GM23338 (cell line): ENCODE results near the gene SMAD3. TPM values are rescaled to one million over a fixed set of nuclear protein-coding genes. Genes with fewer than 3 reads are reported as not detected.

Experiments used
- ATAC-seq: fragments of 200-7000 bp; cut with Tn5 transposase; 3 replicates; pipeline ENCODE4 v1.9.1; 2020
- DNase-seq: peaks from one replicate; pipeline ENCODE4 v3.0.0-alpha.2; 2015; ENCODE audit warnings: low spot score
- H2AFZ ChIP-seq: fragments of 200-600 bp; sonication (generic); 2 replicates; pipeline ENCODE4 v1.8.0; 2016; ENCODE audit warnings: antibody characterized with exemption, mild to moderate bottlenecking, moderate library complexity
- H3F3A ChIP-seq: fragments of 200-600 bp; sonication (generic); replicated peaks from 2 replicates; pipeline ENCODE4 v1.8.0; 2017; ENCODE audit warnings: antibody characterized with exemption, mixed run types, low read depth
- H3K27ac ChIP-seq: fragments of 200-600 bp; sonication (generic); 2 replicates; pipeline ENCODE4 v1.6.1; 2016; ENCODE audit warnings: low read depth
- H3K27me3 ChIP-seq: fragments of 200-600 bp; sonication (generic); 2 replicates; pipeline ENCODE4 v1.8.0; 2016; ENCODE audit warnings: mild to moderate bottlenecking, mixed run types, moderate library complexity; ENCODE audit not compliant: insufficient read depth
- H3K36me3 ChIP-seq: fragments of 200-600 bp; sonication (generic); 2 replicates; pipeline ENCODE4 v1.8.0; 2016; ENCODE audit warnings: mild to moderate bottlenecking; ENCODE audit not compliant: insufficient read depth
- H3K4me1 ChIP-seq: fragments of 200-600 bp; sonication (generic); 2 replicates; pipeline ENCODE4 v1.8.0; 2016; ENCODE audit warnings: mild to moderate bottlenecking, moderate library complexity; ENCODE audit not compliant: insufficient read depth
- H3K4me2 ChIP-seq: fragments of 200-600 bp; sonication (generic); 2 replicates; pipeline ENCODE4 v1.7.1; 2017; ENCODE audit warnings: mixed run types
- H3K4me3 ChIP-seq: fragments of 200-600 bp; sonication (generic); 2 replicates; pipeline ENCODE4 v1.6.1; 2016; ENCODE audit warnings: mixed run types
- H3K79me2 ChIP-seq: fragments of 200-600 bp; sonication (generic); replicated peaks from 2 replicates; pipeline ENCODE4 v1.8.0; 2017; ENCODE audit warnings: mild to moderate bottlenecking; ENCODE audit not compliant: insufficient read depth
- H3K9me2 ChIP-seq: fragments of 200-600 bp; sonication (generic); 2 replicates; pipeline ENCODE4 v1.8.0; 2017; ENCODE audit not compliant: insufficient read depth
- H4K20me1 ChIP-seq: fragments of 200-600 bp; sonication (generic); replicated peaks from 2 replicates; pipeline ENCODE4 v1.8.0; 2017; ENCODE audit warnings: mild to moderate bottlenecking; ENCODE audit not compliant: insufficient read depth
- H3K27ac Mint-ChIP-seq: 2 replicates; pipeline ENCODE4 v1.8.0; 2020; ENCODE audit warnings: inconsistent platforms, mild to moderate bottlenecking, moderate library complexity, mixed read lengths
- H3K27me3 Mint-ChIP-seq: 3 replicates; pipeline ENCODE4 v1.8.0; 2022; ENCODE audit warnings: low read depth, mild to moderate bottlenecking, moderate library complexity, mixed read lengths, inconsistent platforms; ENCODE audit not compliant: insufficient read depth, poor library complexity
- H3K36me3 Mint-ChIP-seq: 3 replicates; pipeline ENCODE4 v1.8.0; 2021; ENCODE audit warnings: low read depth, mild to moderate bottlenecking, inconsistent platforms, moderate library complexity, mixed read lengths
- H3K4me1 Mint-ChIP-seq: 3 replicates; pipeline ENCODE4 v1.8.0; 2020; ENCODE audit warnings: mild to moderate bottlenecking, inconsistent platforms, mixed read lengths
- H3K4me3 Mint-ChIP-seq: 3 replicates; pipeline ENCODE4 v1.8.0; 2021; ENCODE audit warnings: moderate library complexity, mild to moderate bottlenecking, inconsistent platforms, mixed read lengths
- H3K9me3 Mint-ChIP-seq: 3 replicates; pipeline ENCODE4 v1.8.0; 2020; ENCODE audit warnings: moderate library complexity, mild to moderate bottlenecking, inconsistent platforms, mixed read lengths
- CREB1 ChIP-seq: fragments of 250-450 bp; sonication (Bioruptor Pico); IDR thresholded peaks from 2 replicates; pipeline ENCODE4 v1.5.0; 2020; ENCODE audit warnings: low read depth, mild to moderate bottlenecking, moderate library complexity
- EZH2 ChIP-seq: fragments of 200-600 bp; sonication (generic); IDR thresholded peaks from one replicate; pipeline ENCODE4 v1.8.0; 2017; ENCODE audit warnings: antibody characterized with exemption, mild to moderate bottlenecking, low read depth; ENCODE audit not compliant: unreplicated experiment
- EZH2phosphoT487 ChIP-seq: fragments of 200-600 bp; sonication (generic); IDR thresholded peaks from one replicate; pipeline ENCODE4 v1.8.1; 2018; ENCODE audit warnings: antibody characterized with exemption; ENCODE audit not compliant: unreplicated experiment
- JUNB ChIP-seq: IDR thresholded peaks from one replicate; pipeline ENCODE4 v1.6.1; 2016; ENCODE audit warnings: antibody characterized with exemption; ENCODE audit not compliant: unreplicated experiment
- NANOG ChIP-seq: IDR thresholded peaks from 2 replicates; pipeline ENCODE4 v1.6.1; 2016; ENCODE audit warnings: antibody characterized with exemption, borderline replicate concordance
- POLR2AphosphoS5 ChIP-seq: IDR thresholded peaks from 2 replicates; pipeline ENCODE4 v1.6.1; 2016; ENCODE audit warnings: antibody characterized with exemption, low read depth
- STAT1 ChIP-seq: IDR thresholded peaks from one replicate; pipeline ENCODE4 v1.6.1; 2016; ENCODE audit warnings: antibody characterized with exemption; ENCODE audit not compliant: unreplicated experiment
- ZNF114 ChIP-seq: fragments of 250-450 bp; sonication (Bioruptor Pico); IDR thresholded peaks from 2 replicates; pipeline ENCODE4 v1.5.0; 2020; ENCODE audit warnings: mild to moderate bottlenecking, moderate library complexity
- ZNF331 ChIP-seq: fragments of 250-450 bp; sonication (Bioruptor Pico); IDR thresholded peaks from 2 replicates; pipeline ENCODE4 v1.5.0; 2020; ENCODE audit warnings: low read depth, mild to moderate bottlenecking, moderate library complexity
- polyA plus RNA-seq: library from polyadenylated mRNA; unstranded; fragments of >200 nt; fragmentation: Nextera tagmentation; extraction: Ambion mirVana; gene quantifications from 2 replicates; pipeline ENCODE4 v1.2.1, GENCODE V29; 2016
- total RNA-seq: library from RNA; depleted of rRNA; stranded (reverse); fragments of >200 nt; shearing (Covaris generic); gene quantifications from 2 replicates; pipeline ENCODE4 v1.2.3, GENCODE V29; 2014
- TF ChIP-seq, protein P1 (sequence below): fragments of 250-450 bp; sonication (Bioruptor Pico); IDR thresholded peaks from 2 replicates; pipeline ENCODE4 v1.5.0; 2020; ENCODE audit warnings: mild to moderate bottlenecking, moderate library complexity
- TF ChIP-seq, protein P2 (sequence below), 2 experiments: fragments of 200-600 bp in 1 of 2; sonication (generic) in 1 of 2; conservative IDR thresholded peaks; 2 replicates each; pipeline versions ENCODE4 v1.5.1 to v1.6.1; 2016 to 2017; ENCODE audit warnings: antibody characterized with exemption in 2 of 2, low read depth in 2 of 2, mild to moderate bottlenecking in 2 of 2, moderate library complexity in 1 of 2
- TF ChIP-seq, protein P3 (sequence below): IDR thresholded peaks from 2 replicates; pipeline ENCODE4 v1.6.1; 2016; ENCODE audit warnings: antibody characterized with exemption
- TF ChIP-seq, protein P4 (sequence below): IDR thresholded peaks from one replicate; pipeline ENCODE4 v1.6.1; 2018; ENCODE audit warnings: antibody characterized with exemption; ENCODE audit not compliant: unreplicated experiment

SMAD3 gene
- total and polyA plus RNA-seq, 2 experiments from 2014 or later, result 4.9 to 11.6 TPM

DNA sequence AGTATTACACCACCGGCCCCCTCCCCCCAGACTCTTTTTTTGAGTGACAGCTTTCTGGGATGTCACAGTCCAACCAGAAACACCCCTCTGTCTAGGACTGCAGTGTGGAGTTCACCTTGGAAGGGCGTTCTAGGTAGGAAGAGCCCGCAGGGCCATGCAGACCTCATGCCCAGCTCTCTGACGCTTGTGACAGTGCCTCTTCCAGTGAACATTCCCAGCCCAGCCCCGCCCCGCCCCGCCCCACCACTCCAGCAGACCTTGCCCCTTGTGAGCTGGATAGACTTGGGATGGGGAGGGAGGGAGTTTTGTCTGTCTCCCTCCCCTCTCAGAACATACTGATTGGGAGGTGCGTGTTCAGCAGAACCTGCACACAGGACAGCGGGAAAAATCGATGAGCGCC is 125.4 kb downstream of the SMAD3 start:
- ATAC-seq, result no peak
- no peak overlapping the region for H3K4me3 Mint-ChIP-seq
- H3K27ac Mint-ChIP-seq, result no peak overlapping the region
- H3K27me3 Mint-ChIP-seq, result no peaks in the 10 kb centered on the region
- Histone ChIP-seq H3K27me3 (no peaks in the 10 kb centered on the region), H3F3A (no peaks in the 10 kb centered on the region), H3K4me2 (no peak overlapping the region), H4K20me1 (no peaks in the 10 kb centered on the region), H3K4me1 (no peaks in the 10 kb centered on the region), H3K9me2 (no peaks in the 10 kb centered on the region), H2AFZ (no peak overlapping the region), H3K4me3 (no peak overlapping the region), H3K36me3 (no peaks in the 10 kb centered on the region), H3K79me2 (no peaks in the 10 kb centered on the region), H3K27ac (no peak overlapping the region)
- no peak for DNase-seq
- TF ChIP-seq, protein P1, sequence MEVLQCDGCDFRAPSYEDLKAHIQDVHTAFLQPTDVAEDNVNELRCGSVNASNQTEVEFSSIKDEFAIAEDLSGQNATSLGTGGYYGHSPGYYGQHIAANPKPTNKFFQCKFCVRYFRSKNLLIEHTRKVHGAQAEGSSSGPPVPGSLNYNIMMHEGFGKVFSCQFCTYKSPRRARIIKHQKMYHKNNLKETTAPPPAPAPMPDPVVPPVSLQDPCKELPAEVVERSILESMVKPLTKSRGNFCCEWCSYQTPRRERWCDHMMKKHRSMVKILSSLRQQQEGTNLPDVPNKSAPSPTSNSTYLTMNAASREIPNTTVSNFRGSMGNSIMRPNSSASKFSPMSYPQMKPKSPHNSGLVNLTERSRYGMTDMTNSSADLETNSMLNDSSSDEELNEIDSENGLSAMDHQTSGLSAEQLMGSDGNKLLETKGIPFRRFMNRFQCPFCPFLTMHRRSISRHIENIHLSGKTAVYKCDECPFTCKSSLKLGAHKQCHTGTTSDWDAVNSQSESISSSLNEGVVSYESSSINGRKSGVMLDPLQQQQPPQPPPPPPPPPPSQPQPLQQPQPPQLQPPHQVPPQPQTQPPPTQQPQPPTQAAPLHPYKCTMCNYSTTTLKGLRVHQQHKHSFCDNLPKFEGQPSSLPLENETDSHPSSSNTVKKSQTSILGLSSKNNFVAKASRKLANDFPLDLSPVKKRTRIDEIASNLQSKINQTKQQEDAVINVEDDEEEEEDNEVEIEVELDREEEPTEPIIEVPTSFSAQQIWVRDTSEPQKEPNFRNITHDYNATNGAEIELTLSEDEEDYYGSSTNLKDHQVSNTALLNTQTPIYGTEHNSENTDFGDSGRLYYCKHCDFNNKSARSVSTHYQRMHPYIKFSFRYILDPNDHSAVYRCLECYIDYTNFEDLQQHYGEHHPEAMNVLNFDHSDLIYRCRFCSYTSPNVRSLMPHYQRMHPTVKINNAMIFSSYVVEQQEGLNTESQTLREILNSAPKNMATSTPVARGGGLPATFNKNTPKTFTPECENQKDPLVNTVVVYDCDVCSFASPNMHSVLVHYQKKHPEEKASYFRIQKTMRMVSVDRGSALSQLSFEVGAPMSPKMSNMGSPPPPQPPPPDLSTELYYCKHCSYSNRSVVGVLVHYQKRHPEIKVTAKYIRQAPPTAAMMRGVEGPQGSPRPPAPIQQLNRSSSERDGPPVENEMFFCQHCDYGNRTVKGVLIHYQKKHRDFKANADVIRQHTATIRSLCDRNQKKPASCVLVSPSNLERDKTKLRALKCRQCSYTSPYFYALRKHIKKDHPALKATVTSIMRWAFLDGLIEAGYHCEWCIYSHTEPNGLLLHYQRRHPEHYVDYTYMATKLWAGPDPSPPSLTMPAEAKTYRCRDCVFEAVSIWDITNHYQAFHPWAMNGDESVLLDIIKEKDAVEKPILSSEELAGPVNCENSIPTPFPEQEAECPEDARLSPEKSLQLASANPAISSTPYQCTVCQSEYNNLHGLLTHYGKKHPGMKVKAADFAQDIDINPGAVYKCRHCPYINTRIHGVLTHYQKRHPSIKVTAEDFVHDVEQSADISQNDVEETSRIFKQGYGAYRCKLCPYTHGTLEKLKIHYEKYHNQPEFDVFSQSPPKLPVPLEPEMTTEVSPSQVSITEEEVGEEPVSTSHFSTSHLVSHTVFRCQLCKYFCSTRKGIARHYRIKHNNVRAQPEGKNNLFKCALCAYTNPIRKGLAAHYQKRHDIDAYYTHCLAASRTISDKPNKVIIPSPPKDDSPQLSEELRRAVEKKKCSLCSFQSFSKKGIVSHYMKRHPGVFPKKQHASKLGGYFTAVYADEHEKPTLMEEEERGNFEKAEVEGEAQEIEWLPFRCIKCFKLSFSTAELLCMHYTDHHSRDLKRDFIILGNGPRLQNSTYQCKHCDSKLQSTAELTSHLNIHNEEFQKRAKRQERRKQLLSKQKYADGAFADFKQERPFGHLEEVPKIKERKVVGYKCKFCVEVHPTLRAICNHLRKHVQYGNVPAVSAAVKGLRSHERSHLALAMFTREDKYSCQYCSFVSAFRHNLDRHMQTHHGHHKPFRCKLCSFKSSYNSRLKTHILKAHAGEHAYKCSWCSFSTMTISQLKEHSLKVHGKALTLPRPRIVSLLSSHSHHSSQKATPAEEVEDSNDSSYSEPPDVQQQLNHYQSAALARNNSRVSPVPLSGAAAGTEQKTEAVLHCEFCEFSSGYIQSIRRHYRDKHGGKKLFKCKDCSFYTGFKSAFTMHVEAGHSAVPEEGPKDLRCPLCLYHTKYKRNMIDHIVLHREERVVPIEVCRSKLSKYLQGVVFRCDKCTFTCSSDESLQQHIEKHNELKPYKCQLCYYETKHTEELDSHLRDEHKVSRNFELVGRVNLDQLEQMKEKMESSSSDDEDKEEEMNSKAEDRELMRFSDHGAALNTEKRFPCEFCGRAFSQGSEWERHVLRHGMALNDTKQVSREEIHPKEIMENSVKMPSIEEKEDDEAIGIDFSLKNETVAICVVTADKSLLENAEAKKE (CRISPR knock-in tag), result no peak
- TF ChIP-seq, protein P2, sequence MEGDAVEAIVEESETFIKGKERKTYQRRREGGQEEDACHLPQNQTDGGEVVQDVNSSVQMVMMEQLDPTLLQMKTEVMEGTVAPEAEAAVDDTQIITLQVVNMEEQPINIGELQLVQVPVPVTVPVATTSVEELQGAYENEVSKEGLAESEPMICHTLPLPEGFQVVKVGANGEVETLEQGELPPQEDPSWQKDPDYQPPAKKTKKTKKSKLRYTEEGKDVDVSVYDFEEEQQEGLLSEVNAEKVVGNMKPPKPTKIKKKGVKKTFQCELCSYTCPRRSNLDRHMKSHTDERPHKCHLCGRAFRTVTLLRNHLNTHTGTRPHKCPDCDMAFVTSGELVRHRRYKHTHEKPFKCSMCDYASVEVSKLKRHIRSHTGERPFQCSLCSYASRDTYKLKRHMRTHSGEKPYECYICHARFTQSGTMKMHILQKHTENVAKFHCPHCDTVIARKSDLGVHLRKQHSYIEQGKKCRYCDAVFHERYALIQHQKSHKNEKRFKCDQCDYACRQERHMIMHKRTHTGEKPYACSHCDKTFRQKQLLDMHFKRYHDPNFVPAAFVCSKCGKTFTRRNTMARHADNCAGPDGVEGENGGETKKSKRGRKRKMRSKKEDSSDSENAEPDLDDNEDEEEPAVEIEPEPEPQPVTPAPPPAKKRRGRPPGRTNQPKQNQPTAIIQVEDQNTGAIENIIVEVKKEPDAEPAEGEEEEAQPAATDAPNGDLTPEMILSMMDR (conservative IDR thresholded peaks at IDR 0.05; ENCODE audit: low read depth in 2 of 2), result no peak
- no peak for TF ChIP-seq EZH2phosphoT487
- TF ChIP-seq JUNB, result no peak
- TF ChIP-seq POLR2AphosphoS5, result no peak
- TF ChIP-seq, protein P3, sequence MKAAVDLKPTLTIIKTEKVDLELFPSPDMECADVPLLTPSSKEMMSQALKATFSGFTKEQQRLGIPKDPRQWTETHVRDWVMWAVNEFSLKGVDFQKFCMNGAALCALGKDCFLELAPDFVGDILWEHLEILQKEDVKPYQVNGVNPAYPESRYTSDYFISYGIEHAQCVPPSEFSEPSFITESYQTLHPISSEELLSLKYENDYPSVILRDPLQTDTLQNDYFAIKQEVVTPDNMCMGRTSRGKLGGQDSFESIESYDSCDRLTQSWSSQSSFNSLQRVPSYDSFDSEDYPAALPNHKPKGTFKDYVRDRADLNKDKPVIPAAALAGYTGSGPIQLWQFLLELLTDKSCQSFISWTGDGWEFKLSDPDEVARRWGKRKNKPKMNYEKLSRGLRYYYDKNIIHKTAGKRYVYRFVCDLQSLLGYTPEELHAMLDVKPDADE, result no peak
- no peak for TF ChIP-seq ZNF114 (CRISPR knock-in tag)
- no peak for TF ChIP-seq ZNF331 (CRISPR knock-in tag)
- TF ChIP-seq, protein P4, sequence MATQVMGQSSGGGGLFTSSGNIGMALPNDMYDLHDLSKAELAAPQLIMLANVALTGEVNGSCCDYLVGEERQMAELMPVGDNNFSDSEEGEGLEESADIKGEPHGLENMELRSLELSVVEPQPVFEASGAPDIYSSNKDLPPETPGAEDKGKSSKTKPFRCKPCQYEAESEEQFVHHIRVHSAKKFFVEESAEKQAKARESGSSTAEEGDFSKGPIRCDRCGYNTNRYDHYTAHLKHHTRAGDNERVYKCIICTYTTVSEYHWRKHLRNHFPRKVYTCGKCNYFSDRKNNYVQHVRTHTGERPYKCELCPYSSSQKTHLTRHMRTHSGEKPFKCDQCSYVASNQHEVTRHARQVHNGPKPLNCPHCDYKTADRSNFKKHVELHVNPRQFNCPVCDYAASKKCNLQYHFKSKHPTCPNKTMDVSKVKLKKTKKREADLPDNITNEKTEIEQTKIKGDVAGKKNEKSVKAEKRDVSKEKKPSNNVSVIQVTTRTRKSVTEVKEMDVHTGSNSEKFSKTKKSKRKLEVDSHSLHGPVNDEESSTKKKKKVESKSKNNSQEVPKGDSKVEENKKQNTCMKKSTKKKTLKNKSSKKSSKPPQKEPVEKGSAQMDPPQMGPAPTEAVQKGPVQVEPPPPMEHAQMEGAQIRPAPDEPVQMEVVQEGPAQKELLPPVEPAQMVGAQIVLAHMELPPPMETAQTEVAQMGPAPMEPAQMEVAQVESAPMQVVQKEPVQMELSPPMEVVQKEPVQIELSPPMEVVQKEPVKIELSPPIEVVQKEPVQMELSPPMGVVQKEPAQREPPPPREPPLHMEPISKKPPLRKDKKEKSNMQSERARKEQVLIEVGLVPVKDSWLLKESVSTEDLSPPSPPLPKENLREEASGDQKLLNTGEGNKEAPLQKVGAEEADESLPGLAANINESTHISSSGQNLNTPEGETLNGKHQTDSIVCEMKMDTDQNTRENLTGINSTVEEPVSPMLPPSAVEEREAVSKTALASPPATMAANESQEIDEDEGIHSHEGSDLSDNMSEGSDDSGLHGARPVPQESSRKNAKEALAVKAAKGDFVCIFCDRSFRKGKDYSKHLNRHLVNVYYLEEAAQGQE, result no peak
- TF ChIP-seq STAT1, result no peak
- TF ChIP-seq EZH2, result no peak
- no peak for TF ChIP-seq NANOG
- TF ChIP-seq CREB1, result no peak
- peaks cover 4% of the 10 kb centered on the region; the same call in 2 of the 3 replicates for H3K4me1 Mint-ChIP-seq
- H3K36me3 Mint-ChIP-seq, result peaks cover 21% of the 10 kb centered on the region
- no peaks in the 10 kb centered on the region for H3K9me3 Mint-ChIP-seq
